Vagina (tissue), 2 donors: Measurements from ENCODE around the gene FGF12. TPM values are rescaled to one million over a fixed set of nuclear protein-coding genes. Genes with fewer than 3 reads are reported as not detected.

Source experiments
- DNase-seq, 2 donors: peaks; one replicate each; pipeline ENCODE4 v3.0.0-alpha.2; 2017; ENCODE audit errors: extremely low spot score in 2 of 2
- H3K27ac ChIP-seq: fragments of 200-600 bp; sonication (generic); one replicate; pipeline ENCODE4 v1.5.1; 2019
- H3K27me3 ChIP-seq: fragments of 200-600 bp; sonication (generic); one replicate; pipeline ENCODE4 v1.5.1; 2019
- H3K36me3 ChIP-seq, 2 donors: fragments of 200-600 bp; sonication (generic); one replicate each; pipeline ENCODE4 v1.5.1; 2017 to 2019
- H3K4me1 ChIP-seq: fragments of 200-600 bp; sonication (generic); one replicate; pipeline ENCODE4 v1.5.1; 2019
- H3K4me3 ChIP-seq, 2 donors: fragments of 200-600 bp; sonication (generic); 1 replicate in 1 of 2; 2 replicates in 1 of 2; pipeline ENCODE4 v1.5.1; 2016 to 2019
- H3K9me3 ChIP-seq: fragments of 200-600 bp; sonication (generic); one replicate; pipeline ENCODE4 v1.5.1; 2019
- CTCF ChIP-seq, 3 experiments: fragments of 450-650 bp in 2 of 3; fragments of 200-600 bp in 1 of 3; sonication (generic) in 1 of 3; IDR thresholded peaks; one replicate each; pipeline ENCODE4 v1.5.1; 2017 to 2019; ENCODE audit warnings: antibody characterized with exemption in 3 of 3, mild to moderate bottlenecking in 2 of 3, moderate library complexity in 2 of 3
- POLR2A ChIP-seq, 2 donors: fragments of 450-650 bp; IDR thresholded peaks; one replicate each; pipeline ENCODE4 v1.6.1; 2017; ENCODE audit warnings: antibody characterized with exemption in 2 of 2, mild to moderate bottlenecking in 2 of 2, moderate library complexity in 2 of 2
- POLR2AphosphoS5 ChIP-seq, 2 donors: sonication (generic); formaldehyde crosslinking; IDR thresholded peaks; one replicate each; pipeline ENCODE4 v1.9.0; 2017; ENCODE audit warnings: antibody characterized with exemption in 2 of 2, mild to moderate bottlenecking in 2 of 2, low read depth in 1 of 2; ENCODE audit not compliant: insufficient read depth in 1 of 2
- intact Hi-C: fragments of 100-400 bp; cut with DNase I; formaldehyde crosslinking; loops from one replicate; pipeline ENCODE4 v1.15.1; 2023
- total RNA-seq: library from RNA; depleted of rRNA; stranded (reverse); fragments of >200 nt; gene quantifications from one replicate; pipeline ENCODE4 v1.2.3, GENCODE V29; 2016

The FGF12 gene
- total RNA-seq, 1 donor from 2014 or later, result 1.5 TPM

- no peaks in the 10 kb centered on the region for H3K4me1 ChIP-seq
- H3K27ac ChIP-seq, result no peak overlapping the region
- H3K4me3 ChIP-seq, result no peak overlapping the region
- H3K27me3 ChIP-seq, result no peaks in the 10 kb centered on the region
- intact Hi-C loops, result no loop called here
- TF ChIP-seq POLR2AphosphoS5 (IDR thresholded peaks at IDR 0.05; ENCODE audit: insufficient read depth in 1 of 2, low read depth in 1 of 2) (no peak), CTCF (IDR thresholded peaks at IDR 0.05) (no peak), POLR2A (IDR thresholded peaks at IDR 0.05) (no peak)
- no peak for DNase-seq
- H3K36me3 ChIP-seq, result no peaks in the 10 kb centered on the region
- no peaks in the 10 kb centered on the region for H3K9me3 ChIP-seq
These were observed 359.7 kb downstream of the FGF12 start for GRCh38 chr3:192367616-192368015.

DNA sequence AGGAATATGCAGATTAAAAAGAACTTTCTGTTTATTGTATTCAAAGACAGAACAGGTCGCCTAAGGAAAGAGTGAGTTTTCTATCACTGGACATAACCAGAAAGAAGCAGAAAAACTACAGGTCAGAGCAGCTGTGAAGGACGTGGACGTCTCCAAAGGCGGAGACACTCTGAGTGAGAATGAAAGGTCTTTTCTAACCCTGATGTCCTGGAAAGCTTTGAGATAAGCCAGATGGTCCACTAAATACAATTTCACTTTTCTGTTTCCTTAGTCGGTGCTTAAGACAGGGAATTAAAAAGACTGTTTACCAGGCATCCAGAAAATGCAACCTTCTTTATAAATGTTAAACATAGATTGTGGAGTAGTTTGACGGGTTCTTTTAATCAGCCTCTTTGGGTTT, 360.4 kb downstream of the FGF12 start:
- no peaks in the 10 kb centered on the region for H3K36me3 ChIP-seq
- no peak overlapping the region for H3K4me3 ChIP-seq
- H3K9me3 ChIP-seq, result no peaks in the 10 kb centered on the region
- TF ChIP-seq CTCF (IDR thresholded peaks at IDR 0.05) (no peak), POLR2AphosphoS5 (IDR thresholded peaks at IDR 0.05; ENCODE audit: insufficient read depth in 1 of 2, low read depth in 1 of 2) (no peak), POLR2A (IDR thresholded peaks at IDR 0.05) (no peak)
- intact Hi-C loops, result no loop called here
- DNase-seq, result no peak
- H3K27me3 ChIP-seq, result no peaks in the 10 kb centered on the region
- H3K27ac ChIP-seq, result no peak overlapping the region
- no peaks in the 10 kb centered on the region for H3K4me1 ChIP-seq

DNA sequence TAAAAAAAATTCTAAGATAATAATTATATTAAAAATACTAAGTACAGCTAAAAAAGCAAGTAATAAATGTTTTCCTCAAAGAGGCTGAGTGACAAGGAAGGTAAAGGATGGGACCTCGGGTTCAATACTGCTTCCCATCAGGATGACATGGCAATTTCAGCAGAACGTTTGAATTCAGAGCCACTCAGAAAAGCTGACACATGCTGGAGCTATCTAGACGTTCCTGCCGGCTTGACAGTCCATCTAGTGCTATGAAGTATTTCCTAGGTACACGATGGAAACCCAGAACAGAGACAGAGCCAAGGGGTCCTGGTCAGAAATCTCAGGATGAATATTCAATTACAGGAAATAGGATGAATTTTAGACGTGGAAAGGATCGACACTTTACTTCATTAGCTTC, 361.8 kb downstream of the FGF12 start:
- H3K9me3 ChIP-seq, result no peaks in the 10 kb centered on the region
- no peaks in the 10 kb centered on the region for H3K4me1 ChIP-seq
- intact Hi-C loops, result no loop called here
- no peak overlapping the region for H3K27ac ChIP-seq
- H3K27me3 ChIP-seq, result no peaks in the 10 kb centered on the region
- no peak for TF ChIP-seq POLR2A (IDR thresholded peaks at IDR 0.05)
- H3K36me3 ChIP-seq, result no peaks in the 10 kb centered on the region
- no peak overlapping the region for H3K4me3 ChIP-seq
- no peak for DNase-seq

DNA sequence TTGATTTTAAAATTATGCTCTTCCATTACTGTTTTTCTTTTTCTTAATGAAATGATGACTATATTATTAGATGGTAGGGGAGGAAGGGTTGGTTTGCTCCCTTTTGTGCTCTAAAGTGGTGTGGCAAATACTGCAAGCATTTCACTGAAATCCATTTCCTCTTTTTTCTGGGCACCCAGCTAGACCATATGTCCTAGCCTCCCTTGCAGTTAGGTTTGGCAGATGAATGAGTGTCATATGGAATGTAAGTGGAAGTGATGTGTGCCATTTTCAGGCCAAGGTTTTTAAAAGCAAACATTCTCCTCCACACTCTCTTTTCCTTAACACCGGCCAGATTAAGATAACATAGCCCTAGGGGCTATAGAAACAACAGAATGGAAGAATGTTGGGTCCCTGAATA, 363.0 kb downstream of the FGF12 start:
- Histone ChIP-seq H3K36me3 (no peaks in the 10 kb centered on the region), H3K9me3 (no peaks in the 10 kb centered on the region), H3K4me3 (no peak overlapping the region), H3K27me3 (no peaks in the 10 kb centered on the region), H3K4me1 (no peaks in the 10 kb centered on the region), H3K27ac (no peak overlapping the region)
- DNase-seq, result no peak
- intact Hi-C loops, result no loop called here
- no peak for TF ChIP-seq POLR2A (IDR thresholded peaks at IDR 0.05)
- no peak for TF ChIP-seq CTCF (IDR thresholded peaks at IDR 0.05)
- TF ChIP-seq POLR2AphosphoS5 (IDR thresholded peaks at IDR 0.05; ENCODE audit: insufficient read depth in 1 of 2, low read depth in 1 of 2), result no peak

- Histone ChIP-seq H3K4me3 (no peak overlapping the region), H3K27ac (no peak overlapping the region), H3K9me3 (no peaks in the 10 kb centered on the region), H3K4me1 (no peaks in the 10 kb centered on the region), H3K36me3 (no peaks in the 10 kb centered on the region), H3K27me3 (no peaks in the 10 kb centered on the region)
- intact Hi-C loops, result no loop called here
- DNase-seq, result no peak
- TF ChIP-seq POLR2AphosphoS5 (IDR thresholded peaks at IDR 0.05; ENCODE audit: insufficient read depth in 1 of 2, low read depth in 1 of 2) (no peak), POLR2A (IDR thresholded peaks at IDR 0.05) (no peak), CTCF (IDR thresholded peaks at IDR 0.05) (no peak)
These were observed 372.7 kb downstream of the FGF12 start for GRCh38 chr3:192354687-192355086.

DNA sequence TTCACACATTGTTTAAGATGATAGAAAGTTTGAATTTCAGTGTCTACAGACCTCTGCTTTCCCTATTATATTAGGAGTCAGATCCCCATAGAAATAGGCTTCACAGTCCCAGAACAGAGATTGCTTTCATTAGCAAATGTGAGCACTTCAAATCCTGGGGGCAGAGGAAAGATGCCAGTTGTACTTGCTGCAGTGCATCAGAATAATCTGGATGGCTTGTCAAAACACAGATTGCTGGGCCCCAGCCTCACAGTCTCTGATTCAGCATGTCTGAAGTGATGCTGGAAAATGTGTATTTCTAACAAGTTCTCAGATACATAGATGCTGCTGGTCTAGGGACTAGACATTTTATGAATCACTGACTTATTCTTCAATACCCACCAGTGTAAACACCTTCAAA, 375.2 kb downstream of the FGF12 start:
- Histone ChIP-seq H3K9me3 (no peaks in the 10 kb centered on the region), H3K27ac (no peak overlapping the region), H3K4me1 (no peaks in the 10 kb centered on the region), H3K4me3 (no peak overlapping the region), H3K27me3 (no peaks in the 10 kb centered on the region), H3K36me3 (no peaks in the 10 kb centered on the region)
- intact Hi-C loops, result no loop called here
- TF ChIP-seq POLR2AphosphoS5 (IDR thresholded peaks at IDR 0.05; ENCODE audit: insufficient read depth in 1 of 2, low read depth in 1 of 2), result no peak
- TF ChIP-seq POLR2A (IDR thresholded peaks at IDR 0.05), result no peak
- TF ChIP-seq CTCF (IDR thresholded peaks at IDR 0.05), result no peak
- no peak for DNase-seq
